GM19240 (cell line): ENCODE measurements around the gene TRIM69.
"Not testable (repeated sequence)": the region's sequence is repeated elsewhere in the genome, so short reads cannot be mapped to it uniquely, and the experiment has no call there.

Source experiments
- DNase-seq: peaks from one replicate; pipeline ENCODE4 v3.0.0; 2011; ENCODE audit warnings: low spot score; ENCODE audit not compliant: insufficient read length

TRIM69 gene

DNA sequence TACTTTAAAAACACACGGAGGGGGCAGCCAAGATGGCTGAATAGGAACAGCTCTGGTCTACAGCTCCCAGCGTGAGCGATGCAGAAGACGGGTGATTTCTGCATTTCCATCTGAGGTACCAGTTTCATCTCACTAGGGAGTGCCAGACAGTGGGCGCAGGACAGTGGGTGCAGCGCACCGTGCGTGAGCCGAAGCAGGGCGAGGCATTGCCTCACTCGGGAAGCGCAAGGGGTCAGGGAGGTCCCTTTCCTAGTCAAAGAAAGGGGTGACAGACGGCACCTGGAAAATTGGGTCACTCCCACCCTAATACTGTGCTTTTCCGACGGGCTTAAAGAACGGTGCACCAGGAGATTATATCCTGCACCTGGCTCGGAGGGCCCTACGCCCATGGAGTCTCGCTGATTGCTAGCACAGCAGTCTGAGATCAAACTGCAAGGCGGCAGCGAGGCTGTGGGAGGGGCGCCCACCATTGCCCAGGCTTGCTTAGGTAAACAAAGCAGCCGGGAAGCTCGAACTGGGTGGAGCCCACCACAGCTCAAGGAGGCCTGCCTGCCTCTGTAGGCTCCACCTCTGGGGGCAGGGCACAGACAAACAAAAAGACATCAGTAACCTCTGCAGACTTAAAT lies 3.0 kb downstream of the TRIM69 start:
- not testable (repeated sequence) for DNase-seq

DNA sequence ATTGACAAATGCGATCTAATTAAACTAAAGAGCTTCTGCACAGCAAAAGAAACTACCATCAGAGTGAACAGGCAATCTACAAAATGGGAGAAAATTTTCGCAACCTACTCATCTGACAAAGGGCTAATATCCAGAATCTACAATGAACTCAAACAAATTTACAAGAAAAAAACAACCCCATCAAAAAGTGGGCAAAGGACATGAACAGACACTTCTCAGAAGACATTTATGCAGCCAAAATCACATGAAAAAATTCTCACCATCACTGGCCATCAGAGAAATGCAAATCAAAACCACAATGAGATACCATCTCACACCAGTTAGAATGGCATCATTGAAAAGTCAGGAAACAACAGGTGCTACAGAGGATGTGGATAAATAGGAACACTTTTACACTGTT lies 7.1 kb downstream of the TRIM69 start:
- not testable (repeated sequence) for DNase-seq

DNA sequence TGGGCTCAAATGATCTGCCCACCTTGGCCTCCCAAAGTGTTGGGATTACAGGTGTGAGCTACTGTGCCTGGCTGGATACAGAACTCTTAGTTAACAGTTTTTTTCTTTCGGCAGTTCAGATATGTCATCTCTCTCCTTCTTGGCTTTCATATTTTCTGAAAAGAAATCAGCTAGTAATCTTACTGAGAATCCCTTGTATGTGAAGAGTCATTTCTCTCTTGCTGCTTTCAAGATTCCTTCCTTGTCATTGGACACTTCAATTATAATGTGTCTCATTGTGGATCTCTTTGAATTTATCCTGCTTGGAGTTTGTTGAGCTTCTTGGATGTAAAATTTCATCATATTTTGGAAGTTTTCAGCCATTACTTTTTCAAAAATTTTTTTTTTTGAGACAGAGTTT lies 17.0 kb downstream of the TRIM69 start:
- no peak for DNase-seq

- no peak for DNase-seq
Observed at GRCh38 chr15:44763187-44763586, 26.9 kb downstream of the TRIM69 start.

GRCh38 chr15:44763848-44764247 lies 27.5 kb downstream of the TRIM69 start:
- no peak for DNase-seq

DNA sequence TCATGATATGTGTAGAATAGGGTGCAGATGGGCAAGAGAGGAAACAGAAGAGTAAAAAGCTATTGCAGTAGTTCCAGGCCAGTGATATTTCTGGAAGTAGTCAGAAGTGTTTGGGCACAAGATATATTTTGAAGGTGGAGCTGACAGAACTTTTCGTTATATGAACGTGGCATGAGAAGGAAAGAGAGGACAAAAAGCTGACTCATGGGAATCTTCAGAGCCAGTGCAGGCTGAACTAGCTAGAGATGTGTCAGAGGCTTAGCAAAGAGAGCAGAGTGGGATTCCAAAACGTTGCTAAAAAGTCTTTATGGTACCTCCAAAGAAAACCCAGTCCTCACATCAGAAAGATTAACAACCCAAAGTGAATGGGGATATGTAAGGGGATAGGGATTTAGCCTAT lies 28.7 kb downstream of the TRIM69 start:
- no peak for DNase-seq

- DNase-seq: no peak
Observed at GRCh38 chr15:44769521-44769920, 33.2 kb downstream of the TRIM69 start.

DNA sequence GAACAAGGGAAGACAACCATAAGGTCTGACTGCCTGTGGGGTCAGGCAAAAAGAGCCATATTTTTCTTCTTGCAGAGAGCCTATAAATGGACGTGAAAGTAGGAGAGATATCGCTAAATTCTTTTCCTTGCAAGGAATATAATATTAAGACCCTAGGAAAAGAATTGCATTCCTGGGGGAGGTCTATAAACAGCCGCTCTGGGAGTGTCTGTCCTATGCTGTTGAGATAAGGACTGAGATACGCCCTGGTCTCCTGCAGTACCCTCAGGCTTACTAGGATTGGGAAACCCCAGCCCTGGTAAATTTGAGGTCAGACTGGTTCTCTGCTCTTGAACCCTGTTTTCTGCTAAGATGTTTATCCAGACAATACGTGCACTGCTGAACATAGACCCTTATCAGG lies 34.4 kb downstream of the TRIM69 start:
- not testable (repeated sequence) for DNase-seq

DNA sequence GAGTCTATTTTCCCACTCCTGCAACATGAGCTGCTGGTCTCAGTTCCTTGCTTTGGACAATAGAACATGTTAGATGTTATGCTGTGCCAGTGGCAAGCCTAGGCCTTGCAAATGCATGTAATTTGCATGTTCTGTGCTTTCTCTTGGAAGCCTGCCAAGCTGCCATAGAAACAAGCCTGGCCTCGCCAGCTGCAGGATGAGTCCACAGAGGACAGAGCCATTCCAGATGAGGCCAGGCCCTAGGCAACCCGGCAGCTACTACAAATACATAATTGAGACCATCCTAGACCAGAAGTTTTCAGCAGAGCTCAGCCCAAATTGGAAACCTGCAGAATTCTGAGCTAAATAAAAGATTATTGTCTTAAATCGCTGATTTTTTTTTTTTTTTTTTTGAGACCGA lies 39.6 kb downstream of the TRIM69 start:
- DNase-seq: no peak

DNA sequence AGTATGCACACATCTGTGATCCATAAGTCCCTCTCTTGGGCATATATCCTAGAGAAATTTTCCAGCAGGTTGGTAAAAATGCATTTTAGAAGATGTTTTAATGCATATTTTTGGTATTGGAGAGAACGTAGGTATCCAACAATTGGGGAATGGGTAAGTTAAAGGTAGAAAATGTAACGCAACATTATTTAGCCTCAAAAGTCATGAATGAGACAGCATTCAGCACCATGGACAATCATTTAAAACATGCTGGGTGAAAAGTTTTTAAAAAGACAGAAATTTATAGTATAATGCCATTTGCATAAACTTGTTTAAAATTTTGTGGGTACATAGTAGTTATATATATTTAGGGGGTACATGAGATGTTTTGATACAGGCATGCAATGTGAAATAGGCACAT lies 43.4 kb downstream of the TRIM69 start:
- no peak for DNase-seq

GRCh38 chr15:44780608-44781007 lies 44.3 kb downstream of the TRIM69 start:
- DNase-seq: no peak

- DNase-seq: no peak
Observed at GRCh38 chr15:44781128-44781810, 44.9 kb downstream of the TRIM69 start.

DNA sequence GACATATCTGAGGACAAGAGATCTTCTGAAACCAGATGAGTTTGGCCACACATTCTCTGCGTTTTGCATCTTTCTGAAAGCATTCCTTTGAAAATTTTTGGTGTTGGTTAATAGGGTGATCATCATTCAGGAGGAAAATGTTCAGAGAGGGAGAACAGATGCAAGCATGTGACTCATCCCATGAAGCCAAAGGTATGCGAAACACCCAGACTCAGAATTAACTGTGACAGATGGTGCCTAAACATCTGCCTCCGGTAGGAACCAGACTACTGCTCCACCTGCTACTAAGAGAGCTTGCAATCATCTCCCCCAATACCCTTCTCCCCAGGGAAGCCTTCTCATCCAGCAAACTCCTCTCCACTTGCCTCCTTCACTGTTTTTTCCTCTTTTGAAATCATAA lies 46.2 kb downstream of the TRIM69 start:
- DNase-seq: no peak

DNA sequence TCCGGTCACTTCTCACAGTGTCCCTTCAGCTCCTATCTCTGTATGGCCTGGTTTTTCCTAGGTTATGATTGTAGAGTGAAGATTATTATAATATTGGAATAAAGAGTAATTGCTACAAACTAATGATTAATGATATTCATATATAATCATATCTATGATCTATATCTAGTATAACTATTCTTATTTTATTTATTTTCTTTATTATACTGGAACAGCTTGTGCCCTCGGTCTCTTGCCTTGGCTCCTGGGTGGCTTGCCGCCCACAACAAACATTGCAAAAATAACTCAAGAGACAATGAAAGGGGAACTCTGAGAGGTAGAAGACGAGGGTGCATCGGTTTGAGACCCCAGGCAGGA lies 48.6 kb downstream of the TRIM69 start:
- DNase-seq: not testable (repeated sequence)

- no peak for DNase-seq
Observed at GRCh38 chr15:44788748-44789147, 52.4 kb downstream of the TRIM69 start.

GRCh38 chr15:44790215-44790614 lies 53.9 kb downstream of the TRIM69 start:
- DNase-seq: no peak

- DNase-seq: no peak
Observed at GRCh38 chr15:44790656-44791055, 54.3 kb downstream of the TRIM69 start.

DNA sequence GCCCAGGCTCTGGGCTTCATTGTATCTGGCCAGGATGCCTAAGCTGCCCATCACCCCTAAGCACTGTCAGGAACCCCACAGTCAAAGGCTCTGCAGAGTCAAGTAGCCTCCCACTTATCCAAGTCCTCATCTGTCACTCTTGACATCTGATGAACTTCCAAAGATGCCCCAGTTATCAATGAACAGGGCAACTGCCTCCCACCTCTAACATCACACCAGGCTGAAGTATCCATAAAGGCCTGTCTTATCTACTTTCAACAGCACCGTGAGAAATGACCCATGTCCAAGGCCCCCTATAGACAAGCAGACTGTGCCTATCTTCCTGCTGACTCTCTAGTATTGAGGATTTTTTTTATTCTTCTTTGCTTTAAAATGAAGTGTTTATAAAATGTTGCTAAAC lies 56.4 kb downstream of the TRIM69 start:
- no peak for DNase-seq

GRCh38 chr15:44794072-44794471 lies 57.7 kb downstream of the TRIM69 start:
- DNase-seq: no peak

GRCh38 chr15:44796508-44796907 lies 60.2 kb downstream of the TRIM69 start:
- no peak for DNase-seq

DNA sequence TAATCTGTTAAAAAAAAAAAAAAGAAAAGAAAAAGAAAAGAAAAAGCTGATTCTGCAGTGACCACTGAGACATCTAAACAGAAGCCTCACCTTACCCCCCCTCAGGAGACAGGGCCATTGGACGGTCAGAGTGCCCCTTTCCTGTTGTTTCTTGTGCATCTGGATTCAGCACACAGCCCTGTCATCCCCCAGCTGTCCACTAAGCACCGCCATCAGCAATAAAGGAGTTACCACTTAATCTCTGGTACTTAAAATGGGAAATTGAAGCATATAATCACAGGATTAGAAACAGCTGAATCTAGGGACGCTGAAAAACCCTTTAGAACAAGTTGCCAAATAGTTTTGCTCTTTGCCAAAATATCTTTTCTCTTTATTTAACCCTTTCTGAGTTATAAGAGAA lies 62.5 kb downstream of the TRIM69 start:
- no peak for DNase-seq

- DNase-seq: no peak
Observed at GRCh38 chr15:44801364-44801763, 65.0 kb downstream of the TRIM69 start.

DNA sequence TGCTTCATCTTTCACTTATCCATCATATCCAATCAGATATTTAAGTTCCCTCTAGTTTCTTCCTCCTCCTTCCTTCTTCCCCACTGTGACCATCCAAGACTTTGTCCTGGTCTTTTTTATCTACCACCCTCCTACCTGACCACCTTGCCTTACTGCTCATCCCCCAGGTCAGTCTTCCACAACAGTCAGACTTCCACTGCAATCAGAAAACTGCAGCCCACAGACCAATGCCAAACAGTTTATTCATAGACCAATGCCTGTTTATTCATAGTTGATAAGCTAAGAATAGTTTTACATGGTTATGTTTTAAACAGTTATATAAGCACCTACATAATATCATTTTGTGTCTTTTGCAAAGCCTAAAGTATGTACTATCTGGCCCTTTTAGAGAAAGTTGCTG lies 65.5 kb downstream of the TRIM69 start:
- no peak for DNase-seq
